22Rv1 (cell line): ENCODE measurements around the gene MAST2.

Experiments
- H3K27ac ChIP-seq: fragments of 450-650 bp; 2 replicates; pipeline ENCODE4 v1.5.1; 2017
- CTCF ChIP-seq: fragments of 450-650 bp; IDR thresholded peaks from 2 replicates; pipeline ENCODE4 v1.5.1; 2017; ENCODE audit warnings: mild to moderate bottlenecking
- ZFX ChIP-seq: fragments of 450-650 bp; IDR thresholded peaks from 2 replicates; pipeline ENCODE4 v1.6.1; 2017; ENCODE audit warnings: antibody characterized with exemption, borderline replicate concordance

The MAST2 gene

GRCh38 chr1:45995298-45995697, 191.9 kb downstream of the MAST2 start:
- no peak overlapping the region for H3K27ac ChIP-seq
- TF ChIP-seq ZFX: no peak
- no peak for TF ChIP-seq CTCF

- TF ChIP-seq ZFX (no peak), CTCF (no peak)
- no peak overlapping the region for H3K27ac ChIP-seq
Observed at GRCh38 chr1:45998020-45998617, 194.7 kb downstream of the MAST2 start.

- TF ChIP-seq CTCF: no peak
- no peak for TF ChIP-seq ZFX
- no peak overlapping the region for H3K27ac ChIP-seq
Observed at GRCh38 chr1:45999507-45999906, 196.1 kb downstream of the MAST2 start.

- TF ChIP-seq CTCF (no peak), ZFX (no peak)
- H3K27ac ChIP-seq: no peak overlapping the region
Observed at GRCh38 chr1:46001081-46001785, 197.8 kb downstream of the MAST2 start.

- TF ChIP-seq CTCF: no peak
- no peak for TF ChIP-seq ZFX
- no peak overlapping the region for H3K27ac ChIP-seq
Observed at GRCh38 chr1:46002551-46003150, 199.2 kb downstream of the MAST2 start.

GRCh38 chr1:46003315-46003714, 199.9 kb downstream of the MAST2 start:
- TF ChIP-seq CTCF: no peak
- no peak for TF ChIP-seq ZFX

GRCh38 chr1:46004492-46004891, 201.1 kb downstream of the MAST2 start:
- no peak for TF ChIP-seq ZFX
- no peak for TF ChIP-seq CTCF
- no peak overlapping the region for H3K27ac ChIP-seq

More at GRCh38 chr1:46003315-46003714, 199.9 kb downstream of the MAST2 start:
- H3K27ac ChIP-seq: no peak overlapping the region
